OCI-LY7 (cell line): ENCODE data around the gene NAALADL2. TPM values are rescaled to one million over a fixed set of nuclear protein-coding genes. Genes with fewer than 3 reads are reported as not detected.

ENCODE experiments used
- BruUV-seq: library from RNA; stranded (reverse); fragments of 400-500 nt; replicated peaks from 2 replicates; lab custom pipeline; 2021; lab: Mats Ljungman, UMichigan
- CTCF ChIA-PET: fragments of 300-600 bp; sonication (Branson Sonifier 250); formaldehyde crosslinking; loops from one replicate; lab custom pipeline; 2022; ENCODE audit warnings: antibody characterized with exemption; ENCODE audit not compliant: unreplicated experiment; lab: Charles Lee
- POLR2A ChIA-PET: fragments of 300-600 bp; sonication (Branson Sonifier 250); formaldehyde crosslinking; loops from one replicate; lab custom pipeline; 2022; ENCODE audit warnings: antibody characterized with exemption; lab: Charles Lee
- DNase-seq: peaks from one replicate; pipeline ENCODE4 v3.0.0-alpha.2; 2015; ENCODE audit warnings: low spot score
- H2AFZ ChIP-seq: fragments of 200-600 bp; sonication (generic), shearing (Covaris generic); 2 replicates; pipeline ENCODE4 v1.6.1; 2014; ENCODE audit warnings: mild to moderate bottlenecking, antibody characterized with exemption, low read length, moderate library complexity
- H3K27ac ChIP-seq: fragments of 200-600 bp; sonication (generic); 2 replicates; pipeline ENCODE4 v1.5.1; 2014; ENCODE audit warnings: mixed run types, low read depth, mild to moderate bottlenecking, moderate library complexity, low read length, inconsistent platforms; ENCODE audit not compliant: poor library complexity, severe bottlenecking
- H3K36me3 ChIP-seq: fragments of 200-600 bp; sonication (generic); 2 replicates; pipeline ENCODE4 v1.6.1; 2014; ENCODE audit warnings: mild to moderate bottlenecking, antibody characterized with exemption, low read length, moderate library complexity, mixed read lengths; ENCODE audit not compliant: insufficient read depth
- H3K4me1 ChIP-seq: fragments of 200-600 bp; sonication (generic); 2 replicates; pipeline ENCODE4 v1.5.1; 2014; ENCODE audit warnings: mild to moderate bottlenecking, low read length; ENCODE audit not compliant: insufficient read depth, poor library complexity, severe bottlenecking
- H3K4me2 ChIP-seq: fragments of 200-600 bp; sonication (generic); 2 replicates; pipeline ENCODE4 v1.6.1; 2014; ENCODE audit warnings: mild to moderate bottlenecking, low read length
- H3K4me3 ChIP-seq: fragments of 200-600 bp; sonication (generic); 2 replicates; pipeline ENCODE4 v1.5.1; 2014; ENCODE audit warnings: mild to moderate bottlenecking, low read depth, low read length; ENCODE audit not compliant: poor library complexity, severe bottlenecking
- H3K79me2 ChIP-seq: fragments of 200-600 bp; sonication (generic); 2 replicates; pipeline ENCODE4 v1.6.1; 2016; ENCODE audit warnings: low read depth, mild to moderate bottlenecking, low read length, moderate library complexity, mixed read lengths; ENCODE audit not compliant: insufficient read depth
- H3K9me2 ChIP-seq: fragments of 200-600 bp; sonication (generic); 2 replicates; pipeline ENCODE4 v1.6.1; 2016; ENCODE audit warnings: mild to moderate bottlenecking, low read length, mixed read lengths; ENCODE audit not compliant: insufficient read depth
- H3K9me3 ChIP-seq: fragments of 200-600 bp; sonication (generic); 2 replicates; pipeline ENCODE4 v1.6.1; 2014; ENCODE audit warnings: mild to moderate bottlenecking, mixed run types, low read length, mixed read lengths
- H4K20me1 ChIP-seq: fragments of 200-600 bp; sonication (generic); 2 replicates; pipeline ENCODE4 v1.6.1; 2014; ENCODE audit warnings: mild to moderate bottlenecking, antibody characterized with exemption, low read length, moderate library complexity, mixed read lengths; ENCODE audit not compliant: insufficient read depth
- CTCF ChIP-seq: fragments of 200-600 bp; sonication (generic); conservative IDR thresholded peaks from 2 replicates; pipeline ENCODE4 v1.5.1; 2014; ENCODE audit warnings: mild to moderate bottlenecking, antibody characterized with exemption, low read length, moderate library complexity, mixed read lengths
- EZH2phosphoT487 ChIP-seq: fragments of 200-600 bp; sonication (generic); IDR thresholded peaks from 2 replicates; pipeline ENCODE4 v1.6.1; 2018; ENCODE audit warnings: low read depth, borderline replicate concordance, mild to moderate bottlenecking, mixed run types, antibody characterized with exemption, low read length, moderate library complexity, mixed read lengths
- intact Hi-C: fragments of 100-400 bp; cut with micrococcal nuclease; formaldehyde crosslinking; loops from one replicate; pipeline ENCODE4 v1.10.0; 2022; ENCODE audit not compliant: unreplicated experiment
- total RNA-seq, 2 experiments: library from RNA; depleted of rRNA in 1 of 2; stranded (reverse); fragments of >200 nt in 1 of 2; shearing (Covaris generic) in 1 of 2; gene quantifications; 2 replicates each; pipeline ENCODE4 v1.2.3, GENCODE V29; 2014 to 2022

Gene NAALADL2
- total RNA-seq, 2 experiments from 2014 or later = 0.25 to 0.70 TPM

DNA sequence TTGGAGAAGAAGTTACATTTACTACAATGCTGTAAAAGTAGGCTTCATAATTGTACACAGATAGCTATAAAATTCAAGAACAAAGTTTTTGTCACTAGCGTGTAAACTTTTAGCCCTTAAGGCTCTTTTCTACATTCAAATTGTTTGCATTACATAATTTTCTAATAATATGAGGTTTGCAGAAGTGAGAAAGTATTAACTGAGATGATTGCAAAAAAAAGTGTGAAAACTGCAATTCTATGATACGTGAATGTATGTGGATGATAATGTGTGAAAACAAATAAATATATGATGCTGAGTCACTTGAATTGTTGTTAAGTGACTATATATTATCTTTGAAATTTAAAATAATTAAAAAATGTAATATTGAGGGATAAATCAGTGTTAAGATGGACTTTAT, 557.5 kb downstream of the NAALADL2 start:
- no peaks in the 10 kb centered on the region for H3K9me3 ChIP-seq
- DNase-seq = no peak
- BruUV-seq = no TSS peak
- H3K4me2 ChIP-seq = no peak overlapping the region
- CTCF ChIA-PET = no interaction called here
- H3K79me2 ChIP-seq = no peaks in the 10 kb centered on the region
- no peaks in the 10 kb centered on the region for H3K9me2 ChIP-seq
- no peaks in the 10 kb centered on the region for H3K4me1 ChIP-seq
- no peak overlapping the region for H3K27ac ChIP-seq
- H4K20me1 ChIP-seq = no peaks in the 10 kb centered on the region
- intact Hi-C loops = loop anchor here (10.0 kb wide), 1 partner anchor 58 kb away; no protein-coding TSS in a partner anchor
- no peak overlapping the region for H2AFZ ChIP-seq
- TF ChIP-seq CTCF = no peak
- no peak for TF ChIP-seq EZH2phosphoT487
- no peaks in the 10 kb centered on the region for H3K36me3 ChIP-seq
- POLR2A ChIA-PET = no interaction called here
- H3K4me3 ChIP-seq = no peak overlapping the region

GRCh38 chr3:175417426-175417825, 558.3 kb downstream of the NAALADL2 start:
- DNase-seq = no peak
- H3K9me3 ChIP-seq = no peaks in the 10 kb centered on the region
- H3K4me2 ChIP-seq = no peak overlapping the region
- H3K9me2 ChIP-seq = no peaks in the 10 kb centered on the region
- H3K4me1 ChIP-seq = no peaks in the 10 kb centered on the region
- CTCF ChIA-PET = interaction anchor here (0.6 kb wide), 1 partner anchor 1762 kb away, joined by 3 read pairs; no protein-coding TSS in a partner anchor
- no peak for TF ChIP-seq EZH2phosphoT487
- no peak for TF ChIP-seq CTCF
- H2AFZ ChIP-seq = no peak overlapping the region
- BruUV-seq = no TSS peak
- H3K4me3 ChIP-seq = no peak overlapping the region
- H3K27ac ChIP-seq = no peak overlapping the region
- H3K79me2 ChIP-seq = no peaks in the 10 kb centered on the region
- POLR2A ChIA-PET = interaction anchor here (0.6 to 1.0 kb wide), 3 partner anchors 15 to 65 kb away, joined by 3 to 5 read pairs (median 4); no protein-coding TSS in a partner anchor
- no peaks in the 10 kb centered on the region for H3K36me3 ChIP-seq
- intact Hi-C loops = loop anchor here (10.0 kb wide), 1 partner anchor 57 kb away; no protein-coding TSS in a partner anchor
- H4K20me1 ChIP-seq = no peaks in the 10 kb centered on the region

DNA sequence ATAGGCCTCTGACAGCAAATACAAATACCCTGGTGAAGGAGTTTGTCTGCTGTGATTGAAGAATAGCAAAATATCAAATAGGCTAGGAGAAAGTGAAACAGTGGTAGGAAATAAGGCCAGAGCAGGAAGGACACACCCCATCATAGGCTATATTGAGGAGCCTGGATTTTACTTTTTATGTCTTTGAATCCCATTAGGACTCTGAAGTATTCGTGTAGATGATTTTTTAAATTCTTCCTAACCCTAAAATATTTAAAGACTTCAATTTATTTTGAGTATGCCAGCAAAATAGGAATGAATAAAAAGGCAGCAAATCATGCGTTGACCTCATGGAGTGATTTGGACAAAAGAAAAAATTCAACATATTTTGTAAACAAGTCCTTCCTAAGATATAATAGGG, 562.8 kb downstream of the NAALADL2 start:
- Histone ChIP-seq H2AFZ (no peak overlapping the region), H3K9me2 (no peaks in the 10 kb centered on the region), H3K27ac (no peak overlapping the region), H4K20me1 (no peaks in the 10 kb centered on the region), H3K79me2 (no peaks in the 10 kb centered on the region), H3K9me3 (no peaks in the 10 kb centered on the region), H3K4me2 (no peak overlapping the region), H3K4me3 (no peak overlapping the region), H3K36me3 (no peaks in the 10 kb centered on the region), H3K4me1 (no peaks in the 10 kb centered on the region)
- intact Hi-C loops = no loop called here
- POLR2A ChIA-PET = no interaction called here
- DNase-seq = no peak
- BruUV-seq = no TSS peak
- TF ChIP-seq EZH2phosphoT487 (no peak), CTCF (no peak)
- CTCF ChIA-PET = no interaction called here
